GM12891 (cell line): ENCODE data around the gene GMDS.

Experiments used
- POLR2A ChIP-seq: IDR thresholded peaks from 2 replicates; pipeline ENCODE4 v1.6.1; 2011; ENCODE audit warnings: low read depth, low read length, control low read depth
- TAF1 ChIP-seq: IDR thresholded peaks from 2 replicates; pipeline ENCODE4 v1.6.1; 2011; ENCODE audit warnings: low read depth, low read length, control low read depth

GRCh38 chr6:1925743-1926430, 319.5 kb downstream of the GMDS start:
- TF ChIP-seq TAF1: no peak
- no peak for TF ChIP-seq POLR2A
